ENCODE data around the gene EXO1.

DNA sequence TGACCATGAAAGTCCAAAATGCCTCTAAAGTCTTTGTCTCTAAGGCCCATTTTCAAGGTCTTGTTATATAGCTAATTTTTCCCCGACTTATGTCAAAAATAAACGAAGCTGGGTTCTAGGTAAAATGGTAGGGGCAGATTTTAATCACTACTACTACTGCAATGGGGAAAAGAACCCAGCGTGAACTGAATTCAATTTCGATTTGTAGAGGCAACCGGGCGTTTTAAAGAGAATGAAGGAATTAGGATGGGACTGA is 536 bp upstream of the EXO1 start:
- TF ChIP-seq TAF1 (IDR thresholded peaks at IDR 0.05; ENCODE audit: low read depth) (no peak), USF1 (IDR thresholded peaks at IDR 0.05) (no peak), TEAD4 (IDR thresholded peaks at IDR 0.05) (no peak), YY1 (IDR thresholded peaks at IDR 0.05; ENCODE audit: low read depth) (no peak), CEBPB (IDR thresholded peaks at IDR 0.05) (no peak)
- TF ChIP-seq, protein P1, sequence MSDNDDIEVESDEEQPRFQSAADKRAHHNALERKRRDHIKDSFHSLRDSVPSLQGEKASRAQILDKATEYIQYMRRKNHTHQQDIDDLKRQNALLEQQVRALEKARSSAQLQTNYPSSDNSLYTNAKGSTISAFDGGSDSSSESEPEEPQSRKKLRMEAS (IDR thresholded peaks at IDR 0.05): no peak
- TF ChIP-seq, protein P2, sequence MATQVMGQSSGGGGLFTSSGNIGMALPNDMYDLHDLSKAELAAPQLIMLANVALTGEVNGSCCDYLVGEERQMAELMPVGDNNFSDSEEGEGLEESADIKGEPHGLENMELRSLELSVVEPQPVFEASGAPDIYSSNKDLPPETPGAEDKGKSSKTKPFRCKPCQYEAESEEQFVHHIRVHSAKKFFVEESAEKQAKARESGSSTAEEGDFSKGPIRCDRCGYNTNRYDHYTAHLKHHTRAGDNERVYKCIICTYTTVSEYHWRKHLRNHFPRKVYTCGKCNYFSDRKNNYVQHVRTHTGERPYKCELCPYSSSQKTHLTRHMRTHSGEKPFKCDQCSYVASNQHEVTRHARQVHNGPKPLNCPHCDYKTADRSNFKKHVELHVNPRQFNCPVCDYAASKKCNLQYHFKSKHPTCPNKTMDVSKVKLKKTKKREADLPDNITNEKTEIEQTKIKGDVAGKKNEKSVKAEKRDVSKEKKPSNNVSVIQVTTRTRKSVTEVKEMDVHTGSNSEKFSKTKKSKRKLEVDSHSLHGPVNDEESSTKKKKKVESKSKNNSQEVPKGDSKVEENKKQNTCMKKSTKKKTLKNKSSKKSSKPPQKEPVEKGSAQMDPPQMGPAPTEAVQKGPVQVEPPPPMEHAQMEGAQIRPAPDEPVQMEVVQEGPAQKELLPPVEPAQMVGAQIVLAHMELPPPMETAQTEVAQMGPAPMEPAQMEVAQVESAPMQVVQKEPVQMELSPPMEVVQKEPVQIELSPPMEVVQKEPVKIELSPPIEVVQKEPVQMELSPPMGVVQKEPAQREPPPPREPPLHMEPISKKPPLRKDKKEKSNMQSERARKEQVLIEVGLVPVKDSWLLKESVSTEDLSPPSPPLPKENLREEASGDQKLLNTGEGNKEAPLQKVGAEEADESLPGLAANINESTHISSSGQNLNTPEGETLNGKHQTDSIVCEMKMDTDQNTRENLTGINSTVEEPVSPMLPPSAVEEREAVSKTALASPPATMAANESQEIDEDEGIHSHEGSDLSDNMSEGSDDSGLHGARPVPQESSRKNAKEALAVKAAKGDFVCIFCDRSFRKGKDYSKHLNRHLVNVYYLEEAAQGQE (IDR thresholded peaks at IDR 0.05; ENCODE audit: low read depth): no peak

Measured in Ishikawa (cell line).